C4-2B (cell line): Measurements from ENCODE around the gene DGKB.

Experiments used
- CTCF ChIP-seq: fragments of 450-650 bp; conservative IDR thresholded peaks from 2 replicates; pipeline ENCODE4 v1.5.1; 2017; ENCODE audit warnings: mild to moderate bottlenecking
- ZFX ChIP-seq: fragments of 450-650 bp; IDR thresholded peaks from 2 replicates; pipeline ENCODE4 v1.6.1; 2017

- TF ChIP-seq CTCF (no peak), ZFX (no peak)
Measured at GRCh38 chr7:14626076-14626475, 276.5 kb downstream of the DGKB start.
